GM18526 (cell line): ENCODE results near the gene SHROOM2.

Experiments
- POLR2A ChIP-seq: IDR thresholded peaks from 3 replicates; pipeline ENCODE4 v1.6.1; 2011; ENCODE audit not compliant: insufficient read length; ENCODE audit errors: extremely low read depth

SHROOM2 gene

GRCh38 chrX:9785944-9786797 is at the start of gene SHROOM2:
Gene SHROOM2, plus strand, starts transcription at chrX:9786429. Its CDS starts 117 bp downstream, at chrX:9786546.
- no peak for TF ChIP-seq POLR2A

- no peak for TF ChIP-seq POLR2A
These were observed 48.9 kb upstream of the SHROOM2 start for GRCh38 chrX:9737363-9737762.

GRCh38 chrX:9738151-9738550 is 48.1 kb upstream of the SHROOM2 start:
- no peak for TF ChIP-seq POLR2A

GRCh38 chrX:9739130-9739529 is 47.1 kb upstream of the SHROOM2 start:
- TF ChIP-seq POLR2A: no peak

GRCh38 chrX:9745417-9746115 is 40.7 kb upstream of the SHROOM2 start:
- TF ChIP-seq POLR2A: no peak

- no peak for TF ChIP-seq POLR2A
These were observed 39.9 kb upstream of the SHROOM2 start for GRCh38 chrX:9746148-9746888.

GRCh38 chrX:9747644-9748043 is 38.6 kb upstream of the SHROOM2 start:
- TF ChIP-seq POLR2A: no peak

GRCh38 chrX:9749146-9749692 is 37.0 kb upstream of the SHROOM2 start:
- no peak for TF ChIP-seq POLR2A

GRCh38 chrX:9757366-9757765 is 28.9 kb upstream of the SHROOM2 start:
- TF ChIP-seq POLR2A: no peak

GRCh38 chrX:9758021-9758638 is 28.1 kb upstream of the SHROOM2 start:
- TF ChIP-seq POLR2A: no peak

- TF ChIP-seq POLR2A: no peak
These were observed 26.9 kb upstream of the SHROOM2 start for GRCh38 chrX:9759337-9759736.

- TF ChIP-seq POLR2A: no peak
These were observed 21.0 kb upstream of the SHROOM2 start for GRCh38 chrX:9765072-9765736.

- TF ChIP-seq POLR2A: no peak
These were observed 20.5 kb upstream of the SHROOM2 start, which contains the start of gene GPR143 for GRCh38 chrX:9765737-9766097. Gene GPR143, minus strand, starts transcription at chrX:9765847. Its CDS starts 30 bp downstream, at chrX:9765817.

- TF ChIP-seq POLR2A: no peak
These were observed 18.9 kb upstream of the SHROOM2 start for GRCh38 chrX:9767375-9767774.
